Psoas muscle (tissue), 8 donors: ENCODE measurements around the gene PLEKHH2. TPM values are rescaled to one million over a fixed set of nuclear protein-coding genes. Genes with fewer than 3 reads are reported as not detected.

Source experiments
- ATAC-seq, 4 donors: fragments of 200-7000 bp; cut with Tn5 transposase; one replicate each; pipeline ENCODE4 v1.9.1; 2020; ENCODE audit warnings: moderate library complexity in 3 of 4, mild to moderate bottlenecking in 2 of 4
- DNase-seq, 2 donors: peaks; one replicate each; pipeline ENCODE4 v3.0.0-alpha.2; 2020
- H3K27ac ChIP-seq: fragments of 200-600 bp; one replicate; pipeline ENCODE4 v1.8.0; 2022
- H3K27me3 ChIP-seq, 3 donors: fragments of 200-600 bp in 1 of 3; one replicate each; pipeline versions ENCODE4 v1.6.1 to v1.8.0; 2013 to 2022; ENCODE audit warnings: low read length in 2 of 3, mild to moderate bottlenecking in 2 of 3, moderate library complexity in 1 of 3; ENCODE audit not compliant: insufficient read depth in 3 of 3
- H3K36me3 ChIP-seq, 2 donors: fragments of 200-600 bp in 1 of 2; one replicate each; pipeline versions ENCODE4 v1.6.1 to v1.8.0; 2013 to 2022; ENCODE audit warnings: low read depth in 1 of 2, mild to moderate bottlenecking in 1 of 2, moderate library complexity in 1 of 2; ENCODE audit not compliant: insufficient read depth in 1 of 2
- H3K4me1 ChIP-seq: fragments of 200-600 bp; one replicate; pipeline ENCODE4 v1.8.0; 2022
- H3K4me3 ChIP-seq: fragments of 200-600 bp; one replicate; pipeline ENCODE4 v1.8.0; 2022; ENCODE audit warnings: mild to moderate bottlenecking
- H3K9me3 ChIP-seq: fragments of 200-600 bp; one replicate; pipeline ENCODE4 v1.8.0; 2022
- WGBS, 3 donors: extraction: QIAGEN DNeasy Blood & Tissue Kit; methylation state at CpG; one replicate each; pipeline versions ENCODE4 v1.1.6 to v1.1.7; 2013; 5-methylcytosine and 5-hydroxymethylcytosine counted together
- intact Hi-C, 2 donors: fragments of 100-400 bp; cut with DNase I; formaldehyde crosslinking; loops; one replicate each; pipeline versions ENCODE4 v1.11.0 to v1.14.2; 2022
- polyA plus RNA-seq, 3 donors: library from polyadenylated mRNA; stranded (reverse); fragments of 200-250 nt; gene quantifications; one replicate each; pipeline ENCODE4 v1.2.3, GENCODE V29; 2013
- total RNA-seq, 4 donors: library from RNA; stranded (reverse); fragmentation: NEBNext Ultra II Directional in 2 of 4; extraction: Animal tissue kit (Norgen Biotek cat#: 25700) in 2 of 4; gene quantifications; one replicate each; pipeline versions ENCODE4 v1.2.1 to v1.2.4, GENCODE V29; 2021 to 2023
- TF ChIP-seq, protein P1 (sequence below): fragments of 200-600 bp; IDR thresholded peaks from one replicate; pipeline ENCODE4 v1.8.0; 2022; ENCODE audit warnings: antibody characterized with exemption
- donor health status: healthy with polysubstance abuse.
- donor health status: DM: no; HTN: no; CAD: no; lungs with moderate emphysema.
- donor health status: Bipolar disorder and iron deficiency.
- donor health status: healthy.
- donor health status: DM: yes; HTN: yes; CAD: no.
- donor health status: DM: no; HTN: no; CAD: no.
- donor health status: DM: no; HTN: no; CAD: no.
- donor health status: DM: yes; HTN: yes; CAD: no.

Gene PLEKHH2
- total and polyA plus RNA-seq, 7 donors, result 0.14 to 2.2 (median 0.38) TPM

DNA sequence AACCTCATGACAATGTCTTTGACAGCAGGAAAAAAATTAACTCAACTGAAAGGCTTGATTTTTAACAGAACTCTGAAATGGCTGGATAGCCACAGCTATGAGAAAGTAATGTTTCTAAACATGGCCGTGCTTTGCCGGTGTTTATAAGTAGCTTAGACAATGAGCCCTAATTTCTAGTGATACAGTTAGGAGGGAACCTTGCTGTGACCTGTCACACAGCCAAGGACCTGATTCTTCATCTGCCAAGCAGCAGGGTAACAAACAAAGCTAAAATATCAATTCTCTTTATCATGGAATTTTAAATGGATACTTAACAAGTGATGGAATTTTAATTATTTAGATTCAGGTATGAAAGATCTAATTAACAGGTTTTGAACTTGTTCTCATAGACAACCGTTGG lies 112.5 kb downstream of the PLEKHH2 start:
- Histone ChIP-seq H3K27me3 (peaks cover 0 to 2% (median 0%) of the 10 kb centered on the region in 3 donors), H3K9me3 (no peaks in the 10 kb centered on the region), H3K36me3 (no peaks in the 10 kb centered on the region), H3K27ac (no peak overlapping the region), H3K4me1 (no peaks in the 10 kb centered on the region), H3K4me3 (no peak overlapping the region)
- intact Hi-C loops, result no loop called here
- WGBS, 3 donors, result 26 to 42% (median 34%) methylated on average over 3 of the region's 3 CpGs
- ATAC-seq (no peak), DNase-seq (no peak)
- TF ChIP-seq, protein P1, sequence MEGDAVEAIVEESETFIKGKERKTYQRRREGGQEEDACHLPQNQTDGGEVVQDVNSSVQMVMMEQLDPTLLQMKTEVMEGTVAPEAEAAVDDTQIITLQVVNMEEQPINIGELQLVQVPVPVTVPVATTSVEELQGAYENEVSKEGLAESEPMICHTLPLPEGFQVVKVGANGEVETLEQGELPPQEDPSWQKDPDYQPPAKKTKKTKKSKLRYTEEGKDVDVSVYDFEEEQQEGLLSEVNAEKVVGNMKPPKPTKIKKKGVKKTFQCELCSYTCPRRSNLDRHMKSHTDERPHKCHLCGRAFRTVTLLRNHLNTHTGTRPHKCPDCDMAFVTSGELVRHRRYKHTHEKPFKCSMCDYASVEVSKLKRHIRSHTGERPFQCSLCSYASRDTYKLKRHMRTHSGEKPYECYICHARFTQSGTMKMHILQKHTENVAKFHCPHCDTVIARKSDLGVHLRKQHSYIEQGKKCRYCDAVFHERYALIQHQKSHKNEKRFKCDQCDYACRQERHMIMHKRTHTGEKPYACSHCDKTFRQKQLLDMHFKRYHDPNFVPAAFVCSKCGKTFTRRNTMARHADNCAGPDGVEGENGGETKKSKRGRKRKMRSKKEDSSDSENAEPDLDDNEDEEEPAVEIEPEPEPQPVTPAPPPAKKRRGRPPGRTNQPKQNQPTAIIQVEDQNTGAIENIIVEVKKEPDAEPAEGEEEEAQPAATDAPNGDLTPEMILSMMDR, result no peak

DNA sequence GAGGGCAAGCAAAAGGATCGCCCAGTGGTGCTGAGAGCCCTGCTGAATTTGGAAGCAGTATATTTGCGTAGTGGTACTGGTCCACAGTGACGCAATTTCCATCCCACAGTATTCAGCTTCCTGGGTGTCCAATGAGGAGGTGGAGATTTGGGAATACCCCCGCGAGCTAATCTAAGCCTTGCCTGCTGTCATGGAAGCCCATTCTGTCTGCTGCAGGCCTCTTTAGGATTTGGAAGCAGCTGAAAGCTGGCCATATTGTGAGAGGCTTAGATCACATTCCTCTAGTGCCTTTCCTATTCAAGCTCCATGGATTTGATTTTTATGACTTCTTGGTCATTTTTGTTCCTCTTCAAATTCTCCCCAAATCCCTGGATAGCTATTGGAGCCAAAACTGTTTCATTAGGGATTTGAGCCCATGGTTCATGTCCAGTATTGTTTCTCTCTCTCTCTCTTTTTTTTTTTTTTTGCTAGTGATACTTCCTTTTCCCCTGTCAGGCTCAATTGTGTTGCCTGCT lies 114.5 kb downstream of the PLEKHH2 start:
- intact Hi-C loops, result no loop called here
- Histone ChIP-seq H3K4me1 (no peaks in the 10 kb centered on the region), H3K27me3 (peaks cover 0 to 2% (median 0%) of the 10 kb centered on the region in 3 donors), H3K27ac (no peak overlapping the region), H3K36me3 (no peaks in the 10 kb centered on the region), H3K9me3 (no peaks in the 10 kb centered on the region), H3K4me3 (no peak overlapping the region)
- no peak for DNase-seq
- ATAC-seq, result no peak
- TF ChIP-seq, protein P1, result no peak
- 65 to 71% (median 68%) methylated on average over 5 of the region's 5 CpGs for WGBS, 3 donors

GRCh38 chr2:43752302-43752701 lies 115.2 kb downstream of the PLEKHH2 start:
- H3K4me1 ChIP-seq, result no peaks in the 10 kb centered on the region
- intact Hi-C loops, result no loop called here
- no peaks in the 10 kb centered on the region for H3K9me3 ChIP-seq
- no peak overlapping the region for H3K4me3 ChIP-seq
- ATAC-seq (no peak), DNase-seq (no peak)
- H3K36me3 ChIP-seq, result no peaks in the 10 kb centered on the region
- H3K27me3 ChIP-seq, result peaks cover 0 to 2% (median 0%) of the 10 kb centered on the region in 3 donors
- TF ChIP-seq, protein P1, result no peak
- H3K27ac ChIP-seq, result no peak overlapping the region

DNA sequence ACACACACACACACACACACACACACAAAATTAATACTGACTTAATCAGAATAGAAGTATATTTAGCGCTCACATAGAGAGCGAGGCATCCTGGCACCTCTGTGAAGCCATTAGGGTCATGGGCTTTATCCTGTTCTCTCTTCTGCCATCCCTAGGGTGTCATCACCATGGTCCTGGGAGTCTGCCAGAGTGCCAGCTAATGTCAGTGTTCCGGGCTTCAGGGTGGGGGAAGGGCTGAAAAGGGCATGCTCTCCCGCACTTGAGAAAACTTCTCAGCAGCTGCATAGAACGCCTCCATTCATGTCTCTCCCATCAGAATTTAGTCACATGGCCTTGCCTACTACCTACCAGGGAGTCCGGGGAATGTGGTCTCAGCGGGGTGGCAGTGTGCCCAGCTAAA lies 117.1 kb downstream of the PLEKHH2 start:
- H3K36me3 ChIP-seq, result no peaks in the 10 kb centered on the region
- DNase-seq, result peak; percentile 46 to 84
- TF ChIP-seq, protein P1, result no peak
- H3K4me1 ChIP-seq, result no peaks in the 10 kb centered on the region
- no peaks in the 10 kb centered on the region for H3K27me3 ChIP-seq
- peak; percentile 85 to 99 (median 95) for ATAC-seq
- no peaks in the 10 kb centered on the region for H3K9me3 ChIP-seq
- 42 to 46% (median 42%) methylated on average over 7 of the region's 7 CpGs for WGBS, 3 donors
- no peak overlapping the region for H3K27ac ChIP-seq
- H3K4me3 ChIP-seq, result no peak overlapping the region
- intact Hi-C loops, result no loop called here

DNA sequence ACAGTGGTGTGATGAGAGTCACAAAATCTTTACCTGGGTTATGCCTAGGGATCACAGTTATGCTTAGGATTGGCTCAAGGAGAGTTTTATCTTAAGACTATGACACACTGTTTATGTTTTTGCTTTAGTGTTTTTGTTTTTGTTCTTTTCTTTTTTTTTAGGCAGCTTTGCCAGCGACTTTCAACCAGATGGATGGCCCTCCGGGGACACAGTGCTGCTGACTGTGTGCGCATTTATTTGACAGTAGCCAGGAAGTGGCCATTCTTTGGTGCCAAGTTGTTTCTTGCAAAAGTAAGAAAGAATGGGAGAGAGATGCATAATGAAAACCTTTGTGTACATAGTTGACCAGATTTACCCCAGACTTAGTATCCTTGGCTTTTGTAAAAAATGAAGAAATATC lies 121.7 kb downstream of the PLEKHH2 start:
- 26 to 36% (median 29%) methylated on average over 3 of the region's 3 CpGs for WGBS, 3 donors
- H3K4me1 ChIP-seq, result no peaks in the 10 kb centered on the region
- intact Hi-C loops, result no loop called here
- H3K36me3 ChIP-seq, result no peaks in the 10 kb centered on the region
- ATAC-seq, result peak in 1 of 4 donors; percentile 27
- H3K4me3 ChIP-seq, result no peak overlapping the region
- H3K9me3 ChIP-seq, result no peaks in the 10 kb centered on the region
- H3K27ac ChIP-seq, result no peak overlapping the region
- TF ChIP-seq, protein P1, result no peak
- DNase-seq, result peak; percentile 44 to 72
- H3K27me3 ChIP-seq, result no peaks in the 10 kb centered on the region
